Fibroblast of lung (primary cell): Measurements from ENCODE around the gene THRB.
"Not testable (repeated sequence)": the region's sequence is repeated elsewhere in the genome, so short reads cannot be mapped to it uniquely, and the experiment has no call there.

Source experiments
- EZH2 ChIP-seq: IDR thresholded peaks from 2 replicates; pipeline ENCODE4 v1.5.1; 2012; ENCODE audit warnings: low read length, control low read depth, mild to moderate bottlenecking; ENCODE audit errors: missing control alignments
- TF ChIP-seq, protein P1 (sequence below), 2 donors: IDR thresholded peaks in 1 of 2; conservative IDR thresholded peaks in 1 of 2; 1 replicate in 1 of 2; 2 replicates in 1 of 2; pipeline ENCODE4 v1.5.1; 2011 to 2012; ENCODE audit warnings: low read length in 2 of 2, control low read depth in 1 of 2, inconsistent platforms in 1 of 2, low read depth in 1 of 2, mild to moderate bottlenecking in 1 of 2

DNA sequence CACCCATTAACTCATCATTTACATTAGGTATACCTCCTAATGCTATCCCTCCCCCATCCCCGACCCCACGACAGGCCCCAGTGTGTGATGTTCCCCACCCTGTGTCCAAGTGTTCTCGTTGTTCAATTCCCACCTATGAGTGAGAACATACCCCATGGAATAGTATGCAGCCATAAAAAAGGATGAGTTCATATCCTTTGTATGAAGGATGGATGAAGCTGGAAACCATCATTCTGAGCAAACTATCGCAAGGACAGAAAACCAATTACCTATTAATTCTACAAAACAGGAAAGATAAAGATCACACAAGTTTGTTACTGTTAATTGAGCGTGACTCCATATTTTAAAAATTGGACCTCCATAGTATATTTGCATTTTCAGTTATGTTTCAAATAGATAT, 81.0 kb downstream of the THRB start:
- not testable (repeated sequence) for TF ChIP-seq EZH2
- TF ChIP-seq, protein P1, sequence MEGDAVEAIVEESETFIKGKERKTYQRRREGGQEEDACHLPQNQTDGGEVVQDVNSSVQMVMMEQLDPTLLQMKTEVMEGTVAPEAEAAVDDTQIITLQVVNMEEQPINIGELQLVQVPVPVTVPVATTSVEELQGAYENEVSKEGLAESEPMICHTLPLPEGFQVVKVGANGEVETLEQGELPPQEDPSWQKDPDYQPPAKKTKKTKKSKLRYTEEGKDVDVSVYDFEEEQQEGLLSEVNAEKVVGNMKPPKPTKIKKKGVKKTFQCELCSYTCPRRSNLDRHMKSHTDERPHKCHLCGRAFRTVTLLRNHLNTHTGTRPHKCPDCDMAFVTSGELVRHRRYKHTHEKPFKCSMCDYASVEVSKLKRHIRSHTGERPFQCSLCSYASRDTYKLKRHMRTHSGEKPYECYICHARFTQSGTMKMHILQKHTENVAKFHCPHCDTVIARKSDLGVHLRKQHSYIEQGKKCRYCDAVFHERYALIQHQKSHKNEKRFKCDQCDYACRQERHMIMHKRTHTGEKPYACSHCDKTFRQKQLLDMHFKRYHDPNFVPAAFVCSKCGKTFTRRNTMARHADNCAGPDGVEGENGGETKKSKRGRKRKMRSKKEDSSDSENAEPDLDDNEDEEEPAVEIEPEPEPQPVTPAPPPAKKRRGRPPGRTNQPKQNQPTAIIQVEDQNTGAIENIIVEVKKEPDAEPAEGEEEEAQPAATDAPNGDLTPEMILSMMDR (conservative IDR thresholded peaks at IDR 0.05 in 1 of 2, IDR thresholded peaks at IDR 0.05 in 1 of 2; ENCODE audit: low read depth in 1 of 2, low read length in 2 of 2) = not testable (repeated sequence)
